Measurements from ENCODE around the gene CAVIN3. TPM values are rescaled to one million over a fixed set of nuclear protein-coding genes. Genes with fewer than 3 reads are reported as not detected.
"Not testable (repeated sequence)": the region's sequence is repeated elsewhere in the genome, so short reads cannot be mapped to it uniquely, and the experiment has no call there.

Gene CAVIN3
- polyA plus RNA-seq, 1 experiment, result 134 TPM

GRCh38 chr11:6284250-6284649 lies 36.1 kb downstream of the CAVIN3 start:
- Histone ChIP-seq H3K27me3 (ENCODE audit: control insufficient read depth, insufficient read depth, low read length) (peaks cover 4% of the 10 kb centered on the region; the same call in 1 of the 2 replicates), H3K4me3 (ENCODE audit: low read depth, low read length) (no peak overlapping the region), H3K36me3 (ENCODE audit: control insufficient read depth, insufficient read depth, low read length) (no peaks in the 10 kb centered on the region)
- no peak for TF ChIP-seq CTCF (IDR thresholded peaks at IDR 0.05; ENCODE audit: insufficient read depth, low read depth, low read length)
- CTCF ChIA-PET, result no interaction called here
- POLR2A ChIA-PET, result no interaction called here
- DNase-seq (ENCODE audit: low read depth), result no peak

GRCh38 chr11:6283453-6284023 lies 36.8 kb downstream of the CAVIN3 start:
- TF ChIP-seq CTCF (IDR thresholded peaks at IDR 0.05; ENCODE audit: insufficient read depth, low read depth, low read length), result no peak
- Histone ChIP-seq H3K4me3 (ENCODE audit: low read depth, low read length) (no peak overlapping the region), H3K27me3 (ENCODE audit: control insufficient read depth, insufficient read depth, low read length) (peaks cover 4% of the 10 kb centered on the region; the same call in 1 of the 2 replicates), H3K36me3 (ENCODE audit: control insufficient read depth, insufficient read depth, low read length) (no peaks in the 10 kb centered on the region)
- ChIA-PET POLR2A (no interaction called here), CTCF (interaction anchor here (0.5 to 2.6 kb wide), 4 partner anchors 10 to 119 kb away, joined by 3 to 8 read pairs (median 6); no protein-coding TSS in a partner anchor)
- no peak for DNase-seq (ENCODE audit: low read depth)

GRCh38 chr11:6280809-6281208 lies 39.5 kb downstream of the CAVIN3 start:
- H3K27me3 ChIP-seq (ENCODE audit: control insufficient read depth, insufficient read depth, low read length); H3K36me3 ChIP-seq (ENCODE audit: control insufficient read depth, insufficient read depth, low read length); DNase-seq (ENCODE audit: low read depth); H3K4me3 ChIP-seq (ENCODE audit: low read depth, low read length); POLR2A ChIA-PET: not testable (repeated sequence)
- CTCF ChIA-PET, result interaction anchor here (0.6 to 1.5 kb wide), 3 partner anchors 12 to 75 kb away, joined by 3 read pairs; no protein-coding TSS in a partner anchor

- no peak for TF ChIP-seq CTCF (IDR thresholded peaks at IDR 0.05; ENCODE audit: insufficient read depth, low read depth, low read length)
- Histone ChIP-seq H3K36me3 (ENCODE audit: control insufficient read depth, insufficient read depth, low read length) (no peaks in the 10 kb centered on the region), H3K4me3 (ENCODE audit: low read depth, low read length) (no peak overlapping the region), H3K27me3 (ENCODE audit: control insufficient read depth, insufficient read depth, low read length) (no peaks in the 10 kb centered on the region)
- CTCF ChIA-PET, result interaction anchor here (0.6 to 1.8 kb wide), 5 partner anchors 9 to 80 kb away, joined by 3 to 9 read pairs (median 3); no protein-coding TSS in a partner anchor
- POLR2A ChIA-PET, result no interaction called here
- DNase-seq (ENCODE audit: low read depth), result no peak
These were observed 47.1 kb downstream of the CAVIN3 start for GRCh38 chr11:6273188-6273587.

- ChIA-PET CTCF (interaction anchor here (0.6 to 1.6 kb wide), 3 partner anchors 81 to 273 kb away, joined by 3 to 4 read pairs (median 3); no protein-coding TSS in a partner anchor), POLR2A (no interaction called here)
- H3K36me3 ChIP-seq (ENCODE audit: control insufficient read depth, insufficient read depth, low read length), result no peaks in the 10 kb centered on the region
- H3K27me3 ChIP-seq (ENCODE audit: control insufficient read depth, insufficient read depth, low read length), result no peaks in the 10 kb centered on the region
- TF ChIP-seq CTCF (IDR thresholded peaks at IDR 0.05; ENCODE audit: insufficient read depth, low read depth, low read length), result no peak
- no peak for DNase-seq (ENCODE audit: low read depth)
- H3K4me3 ChIP-seq (ENCODE audit: low read depth, low read length), result no peak overlapping the region
These were observed 48.7 kb downstream of the CAVIN3 start for GRCh38 chr11:6271598-6271997.
